Hepatic stellate cell (primary cell): Measurements from ENCODE around the gene LRRC4C.

Source experiments
- DNase-seq: peaks from one replicate; pipeline ENCODE4 v3.0.0; 2011; ENCODE audit warnings: low spot score

The LRRC4C gene

GRCh38 chr11:40370821-40371616, 1088.4 kb downstream of the LRRC4C start:
- no peak for DNase-seq

GRCh38 chr11:40360206-40360798, 1099.2 kb downstream of the LRRC4C start:
- DNase-seq, result no peak

GRCh38 chr11:40354121-40354520, 1105.3 kb downstream of the LRRC4C start:
- no peak for DNase-seq

- no peak for DNase-seq
These were observed 1118.5 kb downstream of the LRRC4C start for GRCh38 chr11:40340911-40341310.

GRCh38 chr11:40338739-40339138, 1120.7 kb downstream of the LRRC4C start:
- DNase-seq, result peak; percentile 11

GRCh38 chr11:40338062-40338461, 1121.4 kb downstream of the LRRC4C start:
- no peak for DNase-seq

GRCh38 chr11:40337118-40337517, 1122.3 kb downstream of the LRRC4C start:
- DNase-seq, result no peak

GRCh38 chr11:40328890-40329614, 1130.4 kb downstream of the LRRC4C start:
- peak; percentile 80 for DNase-seq

GRCh38 chr11:40323241-40323640, 1136.2 kb downstream of the LRRC4C start:
- DNase-seq, result no peak

- no peak for DNase-seq
These were observed 1137.9 kb downstream of the LRRC4C start for GRCh38 chr11:40321537-40321936.

- no peak for DNase-seq
These were observed 1143.3 kb downstream of the LRRC4C start for GRCh38 chr11:40316171-40316570.

GRCh38 chr11:40315122-40315521, 1144.3 kb downstream of the LRRC4C start:
- no peak for DNase-seq

- no peak for DNase-seq
These were observed 1145.1 kb downstream of the LRRC4C start for GRCh38 chr11:40314327-40314726.

- DNase-seq, result peak; percentile 65
These were observed 1152.4 kb downstream of the LRRC4C start for GRCh38 chr11:40306938-40307548.

- DNase-seq, result peak; percentile 17
These were observed 1156.8 kb downstream of the LRRC4C start for GRCh38 chr11:40302669-40303068.

- no peak for DNase-seq
These were observed 1164.0 kb downstream of the LRRC4C start for GRCh38 chr11:40295466-40295865.

- DNase-seq, result no peak
These were observed 1164.7 kb downstream of the LRRC4C start for GRCh38 chr11:40294741-40295140.

GRCh38 chr11:40294349-40294735, 1165.1 kb downstream of the LRRC4C start:
- no peak for DNase-seq

- peak; percentile 85 for DNase-seq
These were observed 1165.7 kb downstream of the LRRC4C start for GRCh38 chr11:40293655-40294348.

- no peak for DNase-seq
These were observed 1166.5 kb downstream of the LRRC4C start for GRCh38 chr11:40292721-40293508.

GRCh38 chr11:40291741-40292140, 1167.7 kb downstream of the LRRC4C start:
- no peak for DNase-seq
